ENCODE data around the gene SLC25A38. TPM values are rescaled to one million over a fixed set of nuclear protein-coding genes. Genes with fewer than 3 reads are reported as not detected.

SLC25A38 gene
- total and polyA plus RNA-seq, 2 donors = 10.7 to 38.6 TPM

GRCh38 chr3:39419742-39420315, 36.7 kb downstream of the SLC25A38 start:
- Histone ChIP-seq H3K36me3 (ENCODE audit: insufficient read depth) (no peaks in the 10 kb centered on the region), H3K27ac (ENCODE audit: low read depth) (no peak overlapping the region), H3K4me1 (ENCODE audit: insufficient read depth) (no peaks in the 10 kb centered on the region), H3K4me3 (ENCODE audit: low read depth, low read length) (no peak overlapping the region)
- DNase-seq (ENCODE audit: extremely low spot score) = no peak
- WGBS = 89% methylated on average over 2 of the region's 2 CpGs

- Histone ChIP-seq H3K4me3 (ENCODE audit: low read depth, low read length) (no peak overlapping the region), H3K4me1 (ENCODE audit: insufficient read depth) (no peaks in the 10 kb centered on the region), H3K27ac (ENCODE audit: low read depth) (no peak overlapping the region), H3K36me3 (ENCODE audit: insufficient read depth) (no peaks in the 10 kb centered on the region)
- WGBS = 91% methylated on average over 2 of the region's 2 CpGs
- no peak for DNase-seq (ENCODE audit: extremely low spot score)
Observed at GRCh38 chr3:39420543-39420942, 37.4 kb downstream of the SLC25A38 start.

GRCh38 chr3:39423436-39423970, 40.3 kb downstream of the SLC25A38 start:
- Histone ChIP-seq H3K4me3 (ENCODE audit: low read depth, low read length) (no peak overlapping the region), H3K36me3 (ENCODE audit: insufficient read depth) (no peaks in the 10 kb centered on the region), H3K4me1 (ENCODE audit: insufficient read depth) (no peaks in the 10 kb centered on the region), H3K27ac (ENCODE audit: low read depth) (no peak overlapping the region)
- no peak for DNase-seq (ENCODE audit: extremely low spot score)
- 40% methylated on average over 1 of the region's 1 CpG for WGBS

- 40% methylated on average over 1 of the region's 1 CpG for WGBS
- H3K27ac ChIP-seq (ENCODE audit: low read depth) = no peak overlapping the region
- no peak overlapping the region for H3K4me3 ChIP-seq (ENCODE audit: low read depth, low read length)
- no peaks in the 10 kb centered on the region for H3K36me3 ChIP-seq (ENCODE audit: insufficient read depth)
- H3K4me1 ChIP-seq (ENCODE audit: insufficient read depth) = no peaks in the 10 kb centered on the region
- DNase-seq (ENCODE audit: extremely low spot score) = no peak
Observed at GRCh38 chr3:39426312-39426711, 43.1 kb downstream of the SLC25A38 start.

- Histone ChIP-seq H3K36me3 (ENCODE audit: insufficient read depth) (no peaks in the 10 kb centered on the region), H3K4me3 (ENCODE audit: low read depth, low read length) (no peak overlapping the region), H3K27ac (ENCODE audit: low read depth) (no peak overlapping the region), H3K4me1 (ENCODE audit: insufficient read depth) (no peaks in the 10 kb centered on the region)
- no peak for DNase-seq (ENCODE audit: extremely low spot score)
- 69% methylated on average over 1 of the region's 1 CpG for WGBS
Observed at GRCh38 chr3:39427506-39427905, 44.3 kb downstream of the SLC25A38 start.

GRCh38 chr3:39428745-39429201, 45.6 kb downstream of the SLC25A38 start:
- 57% methylated on average over 22 of the region's 22 CpGs for WGBS
- DNase-seq (ENCODE audit: extremely low spot score) = no peak
- no peak overlapping the region for H3K4me3 ChIP-seq (ENCODE audit: low read depth, low read length)
- no peaks in the 10 kb centered on the region for H3K36me3 ChIP-seq (ENCODE audit: insufficient read depth)
- H3K27ac ChIP-seq (ENCODE audit: low read depth) = no peak overlapping the region
- no peaks in the 10 kb centered on the region for H3K4me1 ChIP-seq (ENCODE audit: insufficient read depth)

GRCh38 chr3:39429466-39429865, 46.3 kb downstream of the SLC25A38 start:
- Histone ChIP-seq H3K4me3 (ENCODE audit: low read depth, low read length) (no peak overlapping the region), H3K4me1 (ENCODE audit: insufficient read depth) (no peaks in the 10 kb centered on the region), H3K36me3 (ENCODE audit: insufficient read depth) (no peaks in the 10 kb centered on the region), H3K27ac (ENCODE audit: low read depth) (no peak overlapping the region)
- DNase-seq (ENCODE audit: extremely low spot score) = no peak
- WGBS = 92% methylated on average over 11 of the region's 11 CpGs

- no peak overlapping the region for H3K27ac ChIP-seq (ENCODE audit: low read depth)
- H3K36me3 ChIP-seq (ENCODE audit: insufficient read depth) = no peaks in the 10 kb centered on the region
- H3K4me1 ChIP-seq (ENCODE audit: insufficient read depth) = no peaks in the 10 kb centered on the region
- WGBS = 80% methylated on average over 5 of the region's 5 CpGs
- H3K4me3 ChIP-seq (ENCODE audit: low read depth, low read length) = no peak overlapping the region
- no peak for DNase-seq (ENCODE audit: extremely low spot score)
Observed at GRCh38 chr3:39432342-39432741, 49.2 kb downstream of the SLC25A38 start.

- WGBS = 63% methylated on average over 3 of the region's 3 CpGs
- Histone ChIP-seq H3K27ac (ENCODE audit: low read depth) (no peak overlapping the region), H3K4me3 (ENCODE audit: low read depth, low read length) (no peak overlapping the region)
Observed at GRCh38 chr3:39433642-39434041, 50.5 kb downstream of the SLC25A38 start.

GRCh38 chr3:39434574-39434973, 51.4 kb downstream of the SLC25A38 start:
- no peaks in the 10 kb centered on the region for H3K36me3 ChIP-seq (ENCODE audit: insufficient read depth)
- H3K27ac ChIP-seq (ENCODE audit: low read depth) = no peak overlapping the region
- H3K4me3 ChIP-seq (ENCODE audit: low read depth, low read length) = no peak overlapping the region
- 50% methylated on average over 5 of the region's 5 CpGs for WGBS
- H3K4me1 ChIP-seq (ENCODE audit: insufficient read depth) = no peaks in the 10 kb centered on the region
- no peak for DNase-seq (ENCODE audit: extremely low spot score)

More at GRCh38 chr3:39433642-39434041, 50.5 kb downstream of the SLC25A38 start:
- no peak for DNase-seq (ENCODE audit: extremely low spot score)
- no peaks in the 10 kb centered on the region for H3K36me3 ChIP-seq (ENCODE audit: insufficient read depth)
- no peaks in the 10 kb centered on the region for H3K4me1 ChIP-seq (ENCODE audit: insufficient read depth)

GRCh38 chr3:39435006-39435748, 52.0 kb downstream of the SLC25A38 start:
- H3K36me3 ChIP-seq (ENCODE audit: insufficient read depth) = no peaks in the 10 kb centered on the region
- no peak overlapping the region for H3K4me3 ChIP-seq (ENCODE audit: low read depth, low read length)
- 63% methylated on average over 1 of the region's 1 CpG for WGBS
- no peaks in the 10 kb centered on the region for H3K4me1 ChIP-seq (ENCODE audit: insufficient read depth)
- no peak overlapping the region for H3K27ac ChIP-seq (ENCODE audit: low read depth)
- DNase-seq (ENCODE audit: extremely low spot score) = no peak

- no peak overlapping the region for H3K4me3 ChIP-seq (ENCODE audit: low read depth, low read length)
- no peak overlapping the region for H3K27ac ChIP-seq (ENCODE audit: low read depth)
- H3K4me1 ChIP-seq (ENCODE audit: insufficient read depth) = no peaks in the 10 kb centered on the region
- DNase-seq (ENCODE audit: extremely low spot score) = no peak
- WGBS = 28% methylated on average over 4 of the region's 4 CpGs
- no peaks in the 10 kb centered on the region for H3K36me3 ChIP-seq (ENCODE audit: insufficient read depth)
Observed at GRCh38 chr3:39438880-39439279, 55.7 kb downstream of the SLC25A38 start.

- Histone ChIP-seq H3K27ac (ENCODE audit: low read depth) (no peak overlapping the region), H3K4me1 (ENCODE audit: insufficient read depth) (no peaks in the 10 kb centered on the region), H3K4me3 (ENCODE audit: low read depth, low read length) (no peak overlapping the region), H3K36me3 (ENCODE audit: insufficient read depth) (no peaks in the 10 kb centered on the region)
- no peak for DNase-seq (ENCODE audit: extremely low spot score)
- WGBS = 91% methylated on average over 8 of the region's 8 CpGs
Observed at GRCh38 chr3:39440316-39440715, 57.1 kb downstream of the SLC25A38 start.

- Histone ChIP-seq H3K27ac (ENCODE audit: low read depth) (no peak overlapping the region), H3K4me3 (ENCODE audit: low read depth, low read length) (no peak overlapping the region), H3K4me1 (ENCODE audit: insufficient read depth) (no peaks in the 10 kb centered on the region), H3K36me3 (ENCODE audit: insufficient read depth) (no peaks in the 10 kb centered on the region)
- WGBS = 77% methylated on average over 4 of the region's 4 CpGs
- DNase-seq (ENCODE audit: extremely low spot score) = no peak
Observed at GRCh38 chr3:39443530-39443929, 60.4 kb downstream of the SLC25A38 start.
